SK-N-MC (cell line): Measurements from ENCODE around the gene PPM1A.

ENCODE experiments used
- EZH2 ChIP-seq: fragments of 200-600 bp; sonication (generic); IDR thresholded peaks from one replicate; pipeline ENCODE4 v1.6.1; 2017; ENCODE audit warnings: antibody characterized with exemption
- POLR2AphosphoS5 ChIP-seq: IDR thresholded peaks from 2 replicates; pipeline ENCODE4 v1.6.1; 2012; ENCODE audit warnings: mild to moderate bottlenecking, low read depth, low read length, borderline replicate concordance

DNA sequence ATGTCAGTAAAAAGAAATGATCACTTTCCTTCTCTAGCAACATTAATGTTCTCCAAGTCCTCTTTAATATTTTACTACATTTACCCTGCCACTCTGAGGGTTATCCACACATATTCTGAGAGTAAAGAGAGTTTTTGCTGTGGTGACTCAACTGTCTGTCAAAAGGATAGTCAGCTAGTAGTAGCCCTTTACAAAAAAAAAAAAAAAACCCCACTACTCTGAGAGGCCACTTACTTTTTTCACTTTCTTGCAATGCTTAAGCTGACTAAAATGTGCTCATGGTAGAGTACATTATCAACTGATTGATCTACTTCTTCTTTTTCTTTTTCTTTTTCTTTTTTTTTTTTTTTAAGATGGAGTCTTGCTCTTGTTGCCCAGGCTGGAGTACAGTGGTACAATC is 27.6 kb upstream of the PPM1A start:
- TF ChIP-seq POLR2AphosphoS5: no peak
- TF ChIP-seq EZH2: no peak
